Lower lobe of right lung (tissue), 2 donors: ENCODE data around the gene GSTM1. TPM values are rescaled to one million over a fixed set of nuclear protein-coding genes. Genes with fewer than 3 reads are reported as not detected.

ENCODE experiments used
- ATAC-seq, 2 donors: fragments of 200-7000 bp; cut with Tn5 transposase; one replicate each; pipeline ENCODE4 v1.9.1; 2020 to 2022; ENCODE audit warnings: mild to moderate bottlenecking in 2 of 2, moderate library complexity in 2 of 2
- DNase-seq: peaks from one replicate; pipeline ENCODE4 v3.0.0-alpha.2; 2020
- H3K27ac ChIP-seq: fragments of 200-600 bp; one replicate; pipeline ENCODE4 v1.8.0; 2022
- H3K27me3 ChIP-seq: fragments of 200-600 bp; one replicate; pipeline ENCODE4 v1.8.0; 2022; ENCODE audit warnings: low read depth
- H3K36me3 ChIP-seq: fragments of 200-600 bp; one replicate; pipeline ENCODE4 v1.8.0; 2022; ENCODE audit warnings: mild to moderate bottlenecking
- H3K4me1 ChIP-seq: fragments of 200-600 bp; one replicate; pipeline ENCODE4 v1.8.0; 2022
- H3K4me3 ChIP-seq: fragments of 200-600 bp; one replicate; pipeline ENCODE4 v1.8.0; 2022; ENCODE audit warnings: mild to moderate bottlenecking
- H3K9me3 ChIP-seq: fragments of 200-600 bp; one replicate; pipeline ENCODE4 v1.8.0; 2022
- intact Hi-C: fragments of 100-400 bp; cut with DNase I; formaldehyde crosslinking; loops from one replicate; pipeline ENCODE4 v1.11.0; 2022
- total RNA-seq: library from RNA; stranded (reverse); fragmentation: NEBNext Ultra II Directional; extraction: Animal tissue kit (Norgen Biotek cat#: 25700); gene quantifications from one replicate; pipeline ENCODE4 v1.2.1, GENCODE V29; 2021
- TF ChIP-seq, protein P1 (sequence below): fragments of 200-600 bp; IDR thresholded peaks from one replicate; pipeline ENCODE4 v1.8.0; 2022; ENCODE audit warnings: antibody characterized with exemption, mild to moderate bottlenecking
- donor health status: DM: no; HTN: yes; CAD: no; lungs with severe emphysema.

Gene GSTM1
- total RNA-seq, 1 donor from 2014 or later: not detected

DNA sequence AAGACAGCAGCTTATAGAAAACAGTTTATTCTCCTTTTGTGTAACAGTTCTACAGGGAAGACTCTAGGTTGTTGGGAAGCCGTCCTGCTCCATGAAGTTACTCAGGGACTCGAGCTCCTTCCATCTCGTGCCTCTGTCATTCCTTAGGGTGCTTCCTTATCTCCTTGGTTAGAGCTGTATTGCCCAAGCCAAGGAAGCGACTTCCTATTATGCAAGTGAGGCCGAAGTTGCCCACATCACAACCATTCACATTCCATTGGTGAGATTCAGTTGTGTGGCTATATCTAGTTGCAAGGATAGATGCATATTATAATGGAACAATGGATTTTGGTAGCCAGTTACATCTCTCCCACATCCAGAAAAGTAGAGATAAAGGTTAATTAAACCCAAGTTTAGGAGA is 33.4 kb downstream of the GSTM1 start:
- no peaks in the 10 kb centered on the region for H3K36me3 ChIP-seq
- H3K27me3 ChIP-seq: no peaks in the 10 kb centered on the region

DNA sequence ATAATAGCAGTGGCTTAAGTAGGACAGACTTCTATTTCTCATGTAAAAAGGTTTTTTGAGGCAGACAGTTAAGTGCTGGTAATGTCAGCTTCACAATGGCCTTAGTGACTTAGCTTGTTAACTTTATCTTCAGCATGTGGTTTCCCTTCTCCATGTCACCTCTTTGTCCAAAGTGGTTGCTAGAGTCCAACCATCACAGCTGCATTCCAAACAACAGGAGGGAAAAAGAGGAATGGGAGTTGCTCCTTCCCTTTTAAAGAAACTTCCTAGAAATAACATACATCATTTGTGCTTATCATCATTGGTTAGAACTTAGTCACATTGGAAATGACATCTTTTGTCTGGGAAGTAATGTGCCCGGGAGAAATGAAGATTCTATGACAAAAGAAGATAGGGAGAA is 34.4 kb downstream of the GSTM1 start:
- DNase-seq: no peak
- TF ChIP-seq, protein P1, sequence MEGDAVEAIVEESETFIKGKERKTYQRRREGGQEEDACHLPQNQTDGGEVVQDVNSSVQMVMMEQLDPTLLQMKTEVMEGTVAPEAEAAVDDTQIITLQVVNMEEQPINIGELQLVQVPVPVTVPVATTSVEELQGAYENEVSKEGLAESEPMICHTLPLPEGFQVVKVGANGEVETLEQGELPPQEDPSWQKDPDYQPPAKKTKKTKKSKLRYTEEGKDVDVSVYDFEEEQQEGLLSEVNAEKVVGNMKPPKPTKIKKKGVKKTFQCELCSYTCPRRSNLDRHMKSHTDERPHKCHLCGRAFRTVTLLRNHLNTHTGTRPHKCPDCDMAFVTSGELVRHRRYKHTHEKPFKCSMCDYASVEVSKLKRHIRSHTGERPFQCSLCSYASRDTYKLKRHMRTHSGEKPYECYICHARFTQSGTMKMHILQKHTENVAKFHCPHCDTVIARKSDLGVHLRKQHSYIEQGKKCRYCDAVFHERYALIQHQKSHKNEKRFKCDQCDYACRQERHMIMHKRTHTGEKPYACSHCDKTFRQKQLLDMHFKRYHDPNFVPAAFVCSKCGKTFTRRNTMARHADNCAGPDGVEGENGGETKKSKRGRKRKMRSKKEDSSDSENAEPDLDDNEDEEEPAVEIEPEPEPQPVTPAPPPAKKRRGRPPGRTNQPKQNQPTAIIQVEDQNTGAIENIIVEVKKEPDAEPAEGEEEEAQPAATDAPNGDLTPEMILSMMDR: no peak
- ATAC-seq: no peak
- H3K4me1 ChIP-seq: no peaks in the 10 kb centered on the region
- intact Hi-C loops: no loop called here
- no peaks in the 10 kb centered on the region for H3K36me3 ChIP-seq
- H3K27ac ChIP-seq: no peak overlapping the region
- no peaks in the 10 kb centered on the region for H3K27me3 ChIP-seq
- H3K4me3 ChIP-seq: no peak overlapping the region
- no peaks in the 10 kb centered on the region for H3K9me3 ChIP-seq

More for the DNA sequence above, 33.4 kb downstream of the GSTM1 start:
- no peak overlapping the region for H3K27ac ChIP-seq
- ATAC-seq: no peak
- no peaks in the 10 kb centered on the region for H3K9me3 ChIP-seq
- H3K4me1 ChIP-seq: no peaks in the 10 kb centered on the region
- TF ChIP-seq, protein P1: no peak
- intact Hi-C loops: no loop called here
- no peak for DNase-seq
- no peak overlapping the region for H3K4me3 ChIP-seq

DNA sequence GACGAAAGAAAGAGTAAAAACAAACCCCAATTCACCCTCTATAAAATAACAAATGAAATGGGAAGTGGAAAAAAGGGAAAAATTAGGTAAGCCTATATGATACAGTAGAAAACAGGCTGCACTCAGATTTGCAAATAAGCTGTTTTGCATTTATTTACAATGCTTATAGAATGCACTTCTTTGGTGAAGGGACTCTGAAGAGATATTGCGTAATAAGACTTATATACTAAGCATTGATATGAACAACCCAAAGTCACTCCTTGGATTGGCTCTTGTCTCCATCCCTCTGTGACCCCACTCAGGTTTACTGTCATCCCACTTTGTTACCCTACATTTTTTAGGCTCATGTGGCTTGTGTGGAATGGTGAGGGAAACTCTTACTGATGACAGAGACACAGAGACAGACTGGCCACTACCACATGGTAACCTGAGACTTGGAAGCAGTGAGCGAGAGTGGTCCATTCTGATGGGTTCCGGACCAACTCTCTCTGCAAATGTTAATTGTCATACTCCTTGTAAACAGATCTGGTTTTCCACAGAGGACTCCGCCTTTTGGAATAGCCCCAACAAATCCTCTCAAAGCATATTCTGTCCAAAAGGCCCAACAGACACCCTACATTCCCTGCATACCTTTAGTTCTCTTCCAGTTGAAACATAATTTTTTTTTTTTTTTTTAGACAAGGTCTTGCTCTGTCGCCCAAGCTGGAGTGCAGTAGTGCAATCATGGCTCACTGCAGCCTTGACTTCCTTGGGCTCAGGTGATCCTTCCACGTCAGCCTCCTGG is 35.5 kb downstream of the GSTM1 start:
- Histone ChIP-seq H3K27ac (no peak overlapping the region), H3K4me3 (no peak overlapping the region), H3K4me1 (no peaks in the 10 kb centered on the region), H3K9me3 (no peaks in the 10 kb centered on the region), H3K27me3 (no peaks in the 10 kb centered on the region), H3K36me3 (no peaks in the 10 kb centered on the region)
- ATAC-seq: no peak
- DNase-seq: no peak
- intact Hi-C loops: no loop called here
- TF ChIP-seq, protein P1: no peak

DNA sequence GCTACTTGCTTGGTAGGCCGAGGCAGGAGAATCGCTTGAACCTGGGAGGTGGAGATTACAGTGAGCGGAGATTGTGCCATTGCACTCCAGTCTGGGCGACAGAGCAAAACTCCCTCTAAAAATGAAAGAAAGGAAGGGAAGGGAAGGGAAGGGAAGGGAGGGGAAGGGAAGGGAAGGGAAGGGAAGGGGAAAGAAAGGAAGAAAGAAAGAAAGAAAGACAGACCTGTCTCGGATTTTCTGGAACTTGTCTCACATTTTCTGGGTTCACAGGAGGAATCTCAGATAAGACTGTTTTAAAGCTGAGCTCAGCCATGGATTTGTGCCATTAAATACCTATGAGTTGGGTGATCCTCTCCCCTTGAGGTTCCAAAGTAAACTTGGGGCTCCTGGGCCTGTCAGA is 37.3 kb downstream of the GSTM1 start:
- Histone ChIP-seq H3K4me1 (no peaks in the 10 kb centered on the region), H3K4me3 (no peak overlapping the region), H3K27ac (no peak overlapping the region), H3K27me3 (no peaks in the 10 kb centered on the region), H3K9me3 (no peaks in the 10 kb centered on the region), H3K36me3 (no peaks in the 10 kb centered on the region)
- ATAC-seq (no peak), DNase-seq (no peak)
- TF ChIP-seq, protein P1: no peak
- intact Hi-C loops: no loop called here

DNA sequence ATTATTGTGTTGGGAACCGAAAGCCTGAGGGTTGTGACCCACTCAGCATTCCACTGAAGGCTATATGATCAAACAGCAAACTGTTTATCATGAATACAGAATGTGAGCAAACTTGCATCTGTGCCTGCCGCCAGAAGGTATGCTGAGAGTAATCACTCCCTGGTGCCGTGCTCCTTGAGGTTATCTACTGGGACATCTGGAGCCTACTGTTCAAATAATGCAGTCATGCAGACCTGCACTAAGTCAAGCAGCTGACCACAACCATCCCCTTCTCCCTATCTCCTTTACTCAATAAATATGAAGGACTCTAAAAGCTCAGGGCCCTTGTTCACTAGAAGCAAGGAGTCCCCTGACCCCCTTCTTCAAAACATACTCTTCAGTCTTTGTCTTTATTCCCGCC is 37.9 kb downstream of the GSTM1 start:
- Histone ChIP-seq H3K27ac (no peak overlapping the region), H3K27me3 (no peaks in the 10 kb centered on the region), H3K4me3 (no peak overlapping the region), H3K9me3 (no peaks in the 10 kb centered on the region), H3K4me1 (no peaks in the 10 kb centered on the region), H3K36me3 (no peaks in the 10 kb centered on the region)
- TF ChIP-seq, protein P1: no peak
- ATAC-seq (no peak), DNase-seq (no peak)
- intact Hi-C loops: no loop called here
